Activated T-cell treated with anti-CD3 and anti-CD28 coated beads for 48 hours (primary cell): ENCODE measurements around the gene CREBBP.

Source experiments
- DNase-seq: peaks from one replicate; pipeline ENCODE4 v3.0.0-alpha.2; 2020; ENCODE audit warnings: low read depth

CREBBP gene

GRCh38 chr16:3767333-3767986 is 113.1 kb downstream of the CREBBP start:
- no peak for DNase-seq

- no peak for DNase-seq
These were observed 114.3 kb downstream of the CREBBP start for GRCh38 chr16:3766177-3766576.

- DNase-seq: no peak
These were observed 116.1 kb downstream of the CREBBP start for GRCh38 chr16:3764409-3764808.

GRCh38 chr16:3762107-3762750 is 118.3 kb downstream of the CREBBP start:
- DNase-seq: no peak

GRCh38 chr16:3761375-3762106 is 119.0 kb downstream of the CREBBP start:
- DNase-seq: no peak

- no peak for DNase-seq
These were observed 120.0 kb downstream of the CREBBP start for GRCh38 chr16:3760518-3760917.

- DNase-seq: no peak
These were observed 120.8 kb downstream of the CREBBP start for GRCh38 chr16:3759736-3760135.

- no peak for DNase-seq
These were observed 124.4 kb downstream of the CREBBP start for GRCh38 chr16:3756113-3756512.

- DNase-seq: no peak
These were observed 125.3 kb downstream of the CREBBP start for GRCh38 chr16:3755249-3755648.

- no peak for DNase-seq
These were observed 125.7 kb downstream of the CREBBP start for GRCh38 chr16:3754772-3755171.

GRCh38 chr16:3754081-3754703 is 126.3 kb downstream of the CREBBP start:
- no peak for DNase-seq

- no peak for DNase-seq
These were observed 127.5 kb downstream of the CREBBP start for GRCh38 chr16:3752984-3753383.

- no peak for DNase-seq
These were observed 128.6 kb downstream of the CREBBP start for GRCh38 chr16:3751878-3752277.

- DNase-seq: no peak
These were observed 132.2 kb downstream of the CREBBP start for GRCh38 chr16:3748307-3748706.

GRCh38 chr16:3745751-3746355 is 134.7 kb downstream of the CREBBP start:
- DNase-seq: no peak

- DNase-seq: no peak
These were observed 136.5 kb downstream of the CREBBP start for GRCh38 chr16:3744018-3744417.

- no peak for DNase-seq
These were observed 139.6 kb downstream of the CREBBP start for GRCh38 chr16:3740934-3741333.

GRCh38 chr16:3740186-3740585 is 140.3 kb downstream of the CREBBP start:
- DNase-seq: no peak

- no peak for DNase-seq
These were observed 140.9 kb downstream of the CREBBP start for GRCh38 chr16:3739636-3740035.

- DNase-seq: no peak
These were observed 142.0 kb downstream of the CREBBP start for GRCh38 chr16:3738541-3738940.

- no peak for DNase-seq
These were observed 142.4 kb downstream of the CREBBP start for GRCh38 chr16:3738128-3738527.

GRCh38 chr16:3737181-3737580 is 143.3 kb downstream of the CREBBP start:
- no peak for DNase-seq
